HEK293T (cell line): ENCODE data around the gene KCNQ1.

Source experiments
- CTCF ChIA-PET: fragments of 350-600 bp; formaldehyde crosslinking; extraction: SDS; loops from one replicate; lab custom pipeline; 2021; ENCODE audit warnings: antibody characterized with exemption, inconsistent platforms; lab: Yijun Ruan, JAX
- POLR2A ChIA-PET: fragments of 350-600 bp; formaldehyde crosslinking; extraction: SDS; loops from one replicate; lab custom pipeline; 2020; ENCODE audit warnings: antibody characterized with exemption, inconsistent platforms; lab: Yijun Ruan, JAX
- DNase-seq: peaks from one replicate; pipeline ENCODE4 v3.0.0; 2012; ENCODE audit warnings: mixed read lengths; ENCODE audit errors: extremely low spot score
- ARNT ChIP-seq: fragments of 450-650 bp; IDR thresholded peaks from 2 replicates; pipeline ENCODE4 v1.6.1; 2017; ENCODE audit warnings: mild to moderate bottlenecking
- BHLHE40 ChIP-seq: fragments of 450-650 bp; IDR thresholded peaks from 2 replicates; pipeline ENCODE4 v1.6.1; 2016; ENCODE audit warnings: mild to moderate bottlenecking, moderate library complexity, borderline replicate concordance
- CTBP1 ChIP-seq: fragments of 450-650 bp; IDR thresholded peaks from 2 replicates; pipeline ENCODE4 v1.6.1; 2016; ENCODE audit warnings: borderline replicate concordance
- ELF4 ChIP-seq: fragments of 450-650 bp; IDR thresholded peaks from 2 replicates; pipeline ENCODE4 v1.6.1; 2017; ENCODE audit warnings: antibody characterized with exemption
- FOXA1 ChIP-seq: fragments of 450-650 bp; IDR thresholded peaks from 2 replicates; pipeline ENCODE4 v1.6.1; 2016; ENCODE audit warnings: mild to moderate bottlenecking
- FOXK2 ChIP-seq: fragments of 450-650 bp; IDR thresholded peaks from 2 replicates; pipeline ENCODE4 v1.6.1; 2016; ENCODE audit warnings: mild to moderate bottlenecking
- FOXM1 ChIP-seq: fragments of 450-650 bp; IDR thresholded peaks from 2 replicates; pipeline ENCODE4 v1.6.1; 2017; ENCODE audit warnings: mild to moderate bottlenecking, borderline replicate concordance
- HDGF ChIP-seq: fragments of 450-650 bp; IDR thresholded peaks from 2 replicates; pipeline ENCODE4 v1.6.1; 2017; ENCODE audit warnings: antibody characterized with exemption, borderline replicate concordance
- L3MBTL2 ChIP-seq: fragments of 450-650 bp; conservative IDR thresholded peaks from 2 replicates; pipeline ENCODE4 v1.6.1; 2016; ENCODE audit warnings: mild to moderate bottlenecking
- LEF1 ChIP-seq: fragments of 450-650 bp; IDR thresholded peaks from 2 replicates; pipeline ENCODE4 v1.6.1; 2017; ENCODE audit warnings: mild to moderate bottlenecking, borderline replicate concordance
- NFRKB ChIP-seq: fragments of 450-650 bp; IDR thresholded peaks from 2 replicates; pipeline ENCODE4 v1.6.1; 2016; ENCODE audit warnings: mild to moderate bottlenecking, moderate library complexity
- SP1 ChIP-seq: fragments of 450-650 bp; IDR thresholded peaks from 2 replicates; pipeline ENCODE4 v1.6.1; 2017
- SUZ12 ChIP-seq: fragments of 450-650 bp; IDR thresholded peaks from 2 replicates; pipeline ENCODE4 v1.6.1; 2016; ENCODE audit warnings: mild to moderate bottlenecking
- TARDBP ChIP-seq: fragments of 450-650 bp; IDR thresholded peaks from 2 replicates; pipeline ENCODE4 v1.6.1; 2016
- ZNF384 ChIP-seq: fragments of 450-650 bp; IDR thresholded peaks from 2 replicates; pipeline ENCODE4 v1.6.1; 2016
- TF ChIP-seq, protein P1 (sequence below): fragments of 450-650 bp; IDR thresholded peaks from 2 replicates; pipeline ENCODE4 v1.6.1; 2016

Gene KCNQ1

DNA sequence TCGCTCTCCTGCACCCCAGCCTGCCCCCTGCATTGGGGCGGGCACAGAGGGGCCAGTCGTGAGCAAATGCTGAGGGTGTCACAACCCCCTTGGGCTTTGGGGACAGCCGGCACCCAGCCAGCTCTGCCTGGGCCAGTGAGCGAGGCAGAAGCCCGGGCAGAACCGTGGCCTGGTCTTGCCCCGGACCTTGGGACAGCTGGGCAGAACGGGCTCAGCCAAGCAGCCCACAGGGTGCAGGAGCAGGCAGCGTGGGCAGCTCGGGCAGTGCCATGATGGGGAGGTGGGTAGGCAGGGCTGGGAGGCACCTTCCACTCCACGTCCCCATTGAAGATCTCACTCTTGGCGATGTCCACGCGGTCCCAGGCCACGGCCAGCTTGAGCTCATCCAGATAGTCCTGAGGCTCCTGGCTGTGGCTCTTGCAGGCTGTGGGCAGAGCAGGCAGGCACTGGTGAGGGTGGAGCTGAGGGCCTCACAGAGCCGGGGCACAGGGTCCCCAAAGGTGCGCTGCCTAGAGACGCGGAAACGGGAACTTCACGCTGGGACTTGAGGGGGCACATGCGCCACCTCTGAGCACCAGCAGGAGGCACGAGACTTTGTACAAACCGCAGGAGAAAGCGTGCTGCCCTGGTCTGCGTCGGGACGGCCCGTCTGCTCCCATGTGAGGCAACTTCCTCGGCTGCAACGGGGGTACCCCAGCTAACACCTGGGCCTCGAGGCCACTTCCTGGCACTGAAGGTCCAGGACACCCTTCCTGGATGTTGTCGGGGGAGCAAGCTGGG is 29.0 kb upstream of the KCNQ1 start:
- ChIA-PET CTCF (no interaction called here), POLR2A (no interaction called here)
- DNase-seq: no peak
- no peak for TF ChIP-seq BHLHE40
- no peak for TF ChIP-seq HDGF
- TF ChIP-seq L3MBTL2: no peak
- TF ChIP-seq, protein P1, sequence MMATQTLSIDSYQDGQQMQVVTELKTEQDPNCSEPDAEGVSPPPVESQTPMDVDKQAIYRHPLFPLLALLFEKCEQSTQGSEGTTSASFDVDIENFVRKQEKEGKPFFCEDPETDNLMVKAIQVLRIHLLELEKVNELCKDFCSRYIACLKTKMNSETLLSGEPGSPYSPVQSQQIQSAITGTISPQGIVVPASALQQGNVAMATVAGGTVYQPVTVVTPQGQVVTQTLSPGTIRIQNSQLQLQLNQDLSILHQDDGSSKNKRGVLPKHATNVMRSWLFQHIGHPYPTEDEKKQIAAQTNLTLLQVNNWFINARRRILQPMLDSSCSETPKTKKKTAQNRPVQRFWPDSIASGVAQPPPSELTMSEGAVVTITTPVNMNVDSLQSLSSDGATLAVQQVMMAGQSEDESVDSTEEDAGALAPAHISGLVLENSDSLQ: no peak
- TF ChIP-seq ELF4: no peak

DNA sequence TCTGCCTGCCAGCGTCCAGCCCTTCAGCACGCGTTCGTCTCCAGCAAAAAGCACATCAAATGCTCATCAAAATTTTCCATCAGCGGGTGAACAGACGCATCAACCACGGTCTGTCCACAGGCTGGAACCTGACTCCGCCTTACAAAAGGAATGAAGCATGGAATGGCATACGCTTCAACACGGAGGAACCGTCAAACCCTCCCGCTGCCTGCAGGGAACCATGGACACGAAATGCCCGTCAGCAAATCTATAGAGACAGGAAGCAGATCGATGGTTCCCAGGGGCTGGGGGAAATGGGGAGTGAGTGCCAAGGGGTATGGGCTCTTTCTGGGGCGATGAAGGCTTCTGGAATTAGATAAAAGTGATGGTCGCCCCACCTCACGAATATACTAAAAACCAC is 28.0 kb upstream of the KCNQ1 start:
- ChIA-PET POLR2A (interaction anchor here (0.8 to 1.0 kb wide), 2 partner anchors 15 to 16 kb away, joined by 3 to 5 read pairs; partner anchors contain the start of gene TSSC4), CTCF (no interaction called here)
- no peak for DNase-seq
- TF ChIP-seq TARDBP: no peak
- no peak for TF ChIP-seq SUZ12
- TF ChIP-seq ZNF384: no peak
- no peak for TF ChIP-seq ELF4
- TF ChIP-seq FOXM1: no peak
- no peak for TF ChIP-seq CTBP1
- no peak for TF ChIP-seq HDGF
- TF ChIP-seq SP1: no peak
- TF ChIP-seq ARNT: no peak
- no peak for TF ChIP-seq NFRKB
- no peak for TF ChIP-seq FOXA1
- no peak for TF ChIP-seq FOXK2
- no peak for TF ChIP-seq L3MBTL2
- TF ChIP-seq LEF1: no peak

DNA sequence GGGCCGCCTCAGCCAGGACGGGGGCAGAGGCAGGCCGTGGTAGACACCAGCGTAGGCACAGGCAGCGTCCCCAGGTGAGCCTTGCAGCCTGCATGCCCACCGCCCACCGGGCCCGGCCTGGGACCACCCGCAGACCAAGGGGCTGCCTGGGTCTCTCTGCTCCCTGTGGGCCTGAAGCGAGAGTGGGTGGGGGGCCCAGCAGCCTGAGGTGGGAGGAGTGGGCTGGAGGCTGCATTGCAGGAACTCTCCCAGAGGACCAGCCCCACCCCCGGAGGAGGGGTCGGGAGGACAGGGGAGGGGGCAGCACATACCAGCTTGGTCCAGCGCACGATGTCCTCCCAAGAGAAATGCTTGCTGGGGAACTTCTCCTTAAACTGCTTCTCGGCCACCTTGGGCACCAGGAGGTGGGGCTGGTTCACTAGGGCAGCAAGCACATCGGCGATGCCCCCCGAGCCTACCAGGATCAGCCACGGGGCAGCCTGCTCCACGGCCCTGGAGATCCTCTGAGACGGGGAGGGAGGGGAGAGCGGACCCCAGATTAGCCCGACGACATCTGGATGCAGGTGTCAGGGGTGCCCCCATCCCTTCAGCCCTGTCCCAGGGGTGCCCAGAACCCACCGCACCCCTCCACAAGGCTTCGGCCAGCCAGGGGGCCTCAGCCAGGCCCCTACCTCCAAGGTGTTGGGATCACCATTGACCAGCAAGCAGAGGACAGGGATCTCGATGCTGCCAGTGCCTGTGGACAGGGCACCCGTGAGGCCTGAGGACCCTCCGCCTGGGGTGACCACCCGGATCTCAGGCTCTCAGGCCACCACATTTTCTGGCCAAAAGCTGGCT is 26.7 kb upstream of the KCNQ1 start:
- no peak for DNase-seq
- POLR2A ChIA-PET: interaction anchor here (3.1 to 3.2 kb wide), 2 partner anchors 9 to 17 kb away, joined by 18 to 30 read pairs; partner anchors contain the start of gene TSSC4
- CTCF ChIA-PET: interaction anchor here (0.6 to 3.8 kb wide), 3 partner anchors 9 to 244 kb away, joined by 9 to 87 read pairs (median 29); no protein-coding TSS in a partner anchor
- TF ChIP-seq L3MBTL2: no peak
- TF ChIP-seq CTBP1: no peak
- no peak for TF ChIP-seq SP1
- TF ChIP-seq, protein P1: no peak
- no peak for TF ChIP-seq HDGF
- no peak for TF ChIP-seq FOXK2

DNA sequence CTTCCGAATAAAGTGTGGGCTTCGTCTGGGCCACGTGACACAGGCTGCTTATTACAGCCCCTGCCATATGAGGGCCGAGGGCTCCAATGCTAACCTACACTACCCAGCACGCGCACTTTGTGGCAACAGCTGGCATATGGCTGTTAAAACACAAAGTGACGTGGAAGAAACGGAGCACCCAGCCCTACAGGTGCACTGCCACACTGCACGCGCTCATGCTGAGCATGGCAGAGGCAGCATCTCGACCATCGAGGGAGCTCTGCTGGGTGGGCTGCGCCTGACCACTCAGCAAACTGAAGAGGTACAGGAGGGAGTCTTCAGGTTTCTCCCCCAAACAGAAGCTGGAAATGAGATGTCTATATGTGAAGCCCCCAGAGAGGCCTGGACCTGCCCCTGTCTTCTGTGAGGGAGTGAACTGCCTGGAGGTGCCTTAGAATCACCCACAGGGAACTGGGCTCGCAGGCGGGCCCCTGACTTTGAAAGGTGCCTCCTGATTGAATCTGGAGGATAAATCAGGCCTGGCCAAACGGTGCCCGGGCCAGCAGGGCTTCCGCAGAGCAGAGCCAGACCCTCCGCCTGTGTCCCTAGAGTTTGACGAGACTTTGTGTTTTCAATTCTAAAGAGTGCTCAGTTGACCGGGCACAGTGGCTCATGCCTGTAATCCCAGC is 26.0 kb upstream of the KCNQ1 start:
- DNase-seq: no peak
- ChIA-PET POLR2A (interaction anchor here (1.0 to 3.2 kb wide), 4 partner anchors 9 to 114 kb away, joined by 3 to 30 read pairs (median 23); partner anchors contain the start of gene TSSC4), CTCF (interaction anchor here (0.7 to 3.8 kb wide), 6 partner anchors 10 to 233 kb away, joined by 3 to 87 read pairs (median 22); partner anchors contain the start of gene TSSC4)
- TF ChIP-seq, protein P1: no peak
- TF ChIP-seq SP1: no peak
- no peak for TF ChIP-seq ELF4
- TF ChIP-seq BHLHE40: no peak

DNA sequence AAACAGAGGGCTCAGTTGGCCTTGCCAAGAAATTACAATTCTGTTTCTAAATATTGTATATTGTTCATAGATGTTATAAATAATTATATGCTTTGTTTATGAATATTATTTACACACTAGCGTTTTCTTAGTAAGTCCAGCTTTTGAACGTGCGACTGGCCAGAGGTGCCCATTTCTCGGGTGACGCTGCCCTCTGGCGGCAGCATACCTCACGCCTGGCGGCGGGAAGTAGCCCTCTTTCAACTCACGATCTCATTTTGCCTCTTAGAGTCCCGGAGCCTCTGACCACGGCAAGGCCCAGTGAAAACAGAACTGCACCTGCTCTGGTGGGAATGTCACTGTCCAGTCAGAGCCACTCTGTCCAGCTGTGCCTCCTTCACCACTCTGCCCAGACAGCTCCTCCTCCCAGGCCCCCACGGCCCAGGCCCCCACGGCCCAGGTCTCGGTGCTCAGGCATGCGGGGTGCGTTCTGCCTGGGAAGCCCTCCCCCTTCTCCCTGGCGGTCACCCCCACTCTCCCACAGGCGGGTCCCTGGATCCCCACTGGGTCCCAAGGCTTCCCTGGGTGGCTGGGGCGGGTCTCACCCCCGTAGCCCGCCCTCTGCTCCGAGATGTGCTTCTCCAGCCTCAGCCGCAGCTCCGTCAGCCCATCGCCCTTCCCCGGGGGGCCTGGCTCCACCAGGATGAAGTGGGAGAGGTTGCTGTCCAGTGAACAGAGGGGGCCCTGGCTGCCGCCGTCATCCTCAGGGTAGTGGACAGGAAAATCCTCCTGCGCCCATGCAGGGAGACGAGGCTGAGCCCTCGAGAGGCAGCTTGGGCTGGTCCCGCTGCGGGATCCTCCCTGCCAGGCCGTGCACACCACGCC is 24.9 kb upstream of the KCNQ1 start:
- peak; percentile 77 for DNase-seq
- TF ChIP-seq BHLHE40: no peak
- TF ChIP-seq, protein P1: no peak
- TF ChIP-seq SUZ12: no peak
- no peak for TF ChIP-seq FOXM1
- TF ChIP-seq TARDBP: no peak
- no peak for TF ChIP-seq SP1
- no peak for TF ChIP-seq ELF4
- TF ChIP-seq LEF1: no peak
- no peak for TF ChIP-seq L3MBTL2
- no peak for TF ChIP-seq ARNT
- no peak for TF ChIP-seq NFRKB
- no peak for TF ChIP-seq HDGF
- no peak for TF ChIP-seq CTBP1
- no peak for TF ChIP-seq FOXK2
- no peak; the same call in 1 of the 2 replicates for TF ChIP-seq ZNF384
- no peak for TF ChIP-seq FOXA1
- POLR2A ChIA-PET: interaction anchor here (1.0 to 3.2 kb wide), 6 partner anchors 10 to 212 kb away, joined by 3 to 30 read pairs (median 10); partner anchors contain the start of gene TSSC4
- CTCF ChIA-PET: interaction anchor here (0.7 to 3.8 kb wide), 10 partner anchors 11 to 234 kb away, joined by 3 to 87 read pairs (median 10); partner anchors contain the start of genes C11orf21, TSPAN32 and TSSC4
